MCF 10A (cell line): ENCODE results near the gene ADIRF. TPM values are rescaled to one million over a fixed set of nuclear protein-coding genes. Genes with fewer than 3 reads are reported as not detected.
"Not testable (repeated sequence)": the region's sequence is repeated elsewhere in the genome, so short reads cannot be mapped to it uniquely, and the experiment has no call there.

Experiments used
- BruUV-seq: library from RNA; stranded (reverse); fragments of 400-500 nt; replicated peaks from 2 replicates; lab custom pipeline; 2021; lab: Mats Ljungman, UMichigan
- CTCF ChIA-PET: fragments of 300-600 bp; sonication (Branson Sonifier 250); formaldehyde crosslinking; extraction: SDS; loops from one replicate; lab custom pipeline; 2021; ENCODE audit warnings: antibody characterized with exemption, inconsistent platforms; lab: Yijun Ruan, JAX
- POLR2A ChIA-PET: fragments of 300-600, 350-650 bp; sonication (Branson Sonifier 250); formaldehyde crosslinking; extraction: SDS; loops from one replicate; lab custom pipeline; 2020; ENCODE audit warnings: antibody characterized with exemption, inconsistent platforms; lab: Yijun Ruan, JAX
- DNase-seq: peaks from one replicate; pipeline ENCODE4 v3.0.0-alpha.2; 2018; ENCODE audit not compliant: unreplicated experiment
- H3K27ac Mint-ChIP-seq: one replicate; pipeline ENCODE4 v1.8.0; 2022; ENCODE audit warnings: mild to moderate bottlenecking, low read depth, mixed read lengths; ENCODE audit not compliant: unreplicated experiment
- H3K27me3 Mint-ChIP-seq: one replicate; pipeline ENCODE4 v1.8.0; 2022; ENCODE audit warnings: mixed read lengths; ENCODE audit not compliant: insufficient read depth, unreplicated experiment
- H3K36me3 Mint-ChIP-seq: one replicate; pipeline ENCODE4 v1.8.0; 2022; ENCODE audit warnings: mild to moderate bottlenecking, moderate library complexity, mixed read lengths; ENCODE audit not compliant: insufficient read depth, unreplicated experiment
- H3K4me1 Mint-ChIP-seq: one replicate; pipeline ENCODE4 v1.8.0; 2022; ENCODE audit warnings: mixed read lengths; ENCODE audit not compliant: insufficient read depth, unreplicated experiment
- H3K4me3 Mint-ChIP-seq: one replicate; pipeline ENCODE4 v1.8.0; 2022; ENCODE audit warnings: mild to moderate bottlenecking, moderate library complexity, mixed read lengths; ENCODE audit not compliant: unreplicated experiment
- H3K9me3 Mint-ChIP-seq: one replicate; pipeline ENCODE4 v1.8.0; 2022; ENCODE audit warnings: mixed read lengths; ENCODE audit not compliant: unreplicated experiment
- intact Hi-C: fragments of 100-400 bp; cut with micrococcal nuclease; formaldehyde crosslinking; loops from 2 replicates; pipeline ENCODE4 v1.14.1; 2022
- total RNA-seq: library from RNA; stranded (reverse); gene quantifications from 2 replicates; pipeline ENCODE4 v1.2.3, GENCODE V29; 2022
- TF ChIP-seq, protein P1 (sequence below): fragments of 200-600 bp; IDR thresholded peaks from one replicate; pipeline ENCODE4 v1.8.0; 2022; ENCODE audit warnings: antibody characterized with exemption, mild to moderate bottlenecking; ENCODE audit not compliant: unreplicated experiment

ADIRF gene
- total RNA-seq, 1 experiment from 2014 or later = 60.3 TPM

DNA sequence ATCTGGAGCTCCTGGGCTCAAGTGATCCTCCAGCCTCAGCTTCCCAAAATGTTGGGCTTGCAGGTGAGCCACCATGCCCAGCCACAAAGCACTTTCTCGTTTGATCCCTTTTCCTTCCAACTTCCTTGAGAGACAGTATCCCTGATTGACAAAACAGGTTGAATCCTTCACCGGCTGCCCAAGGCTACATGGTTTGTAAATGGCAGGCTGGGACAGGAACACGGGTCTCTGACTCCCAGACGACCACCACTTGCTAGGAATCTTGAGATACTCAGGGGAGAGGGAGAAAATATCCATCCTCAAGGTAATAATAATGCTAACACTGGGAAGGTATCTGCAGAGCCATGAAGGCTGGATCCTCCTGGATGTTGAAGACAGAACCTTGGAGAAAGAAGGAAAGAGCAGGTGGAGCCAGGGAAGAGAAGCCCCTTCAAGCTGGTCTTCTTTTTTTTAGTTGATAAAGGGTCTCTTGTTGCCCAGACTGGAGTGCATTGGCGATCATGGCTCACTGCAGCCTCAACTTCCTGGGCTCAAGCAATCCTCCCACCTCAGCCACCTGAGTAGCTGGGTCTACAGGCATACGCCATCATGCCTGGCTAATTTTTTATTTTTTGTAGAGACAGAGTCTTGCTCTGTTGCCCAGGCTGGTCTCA is 30.7 kb upstream of the ADIRF start:
- TF ChIP-seq, protein P1, sequence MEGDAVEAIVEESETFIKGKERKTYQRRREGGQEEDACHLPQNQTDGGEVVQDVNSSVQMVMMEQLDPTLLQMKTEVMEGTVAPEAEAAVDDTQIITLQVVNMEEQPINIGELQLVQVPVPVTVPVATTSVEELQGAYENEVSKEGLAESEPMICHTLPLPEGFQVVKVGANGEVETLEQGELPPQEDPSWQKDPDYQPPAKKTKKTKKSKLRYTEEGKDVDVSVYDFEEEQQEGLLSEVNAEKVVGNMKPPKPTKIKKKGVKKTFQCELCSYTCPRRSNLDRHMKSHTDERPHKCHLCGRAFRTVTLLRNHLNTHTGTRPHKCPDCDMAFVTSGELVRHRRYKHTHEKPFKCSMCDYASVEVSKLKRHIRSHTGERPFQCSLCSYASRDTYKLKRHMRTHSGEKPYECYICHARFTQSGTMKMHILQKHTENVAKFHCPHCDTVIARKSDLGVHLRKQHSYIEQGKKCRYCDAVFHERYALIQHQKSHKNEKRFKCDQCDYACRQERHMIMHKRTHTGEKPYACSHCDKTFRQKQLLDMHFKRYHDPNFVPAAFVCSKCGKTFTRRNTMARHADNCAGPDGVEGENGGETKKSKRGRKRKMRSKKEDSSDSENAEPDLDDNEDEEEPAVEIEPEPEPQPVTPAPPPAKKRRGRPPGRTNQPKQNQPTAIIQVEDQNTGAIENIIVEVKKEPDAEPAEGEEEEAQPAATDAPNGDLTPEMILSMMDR = no peak
- POLR2A ChIA-PET = interaction anchor here (1.6 to 2.4 kb wide), 2 partner anchors 33 to 101 kb away, joined by 7 to 9 read pairs; no protein-coding TSS in a partner anchor
- intact Hi-C loops = loop anchor here (2.0 kb wide), 1 partner anchor 29 kb away; no protein-coding TSS in a partner anchor
- CTCF ChIA-PET = interaction anchor here (0.6 to 6.5 kb wide), 7 partner anchors 11 to 1996 kb away, joined by 4 to 66 read pairs (median 18); partner anchors contain the start of genes ADIRF and SNCG
- Mint-ChIP-seq H3K27me3 (no peaks in the 10 kb centered on the region), H3K4me3 (no peak overlapping the region), H3K27ac (no peak overlapping the region), H3K4me1 (no peaks in the 10 kb centered on the region), H3K9me3 (no peaks in the 10 kb centered on the region), H3K36me3 (no peaks in the 10 kb centered on the region)
- no TSS peak for BruUV-seq
- no peak for DNase-seq

DNA sequence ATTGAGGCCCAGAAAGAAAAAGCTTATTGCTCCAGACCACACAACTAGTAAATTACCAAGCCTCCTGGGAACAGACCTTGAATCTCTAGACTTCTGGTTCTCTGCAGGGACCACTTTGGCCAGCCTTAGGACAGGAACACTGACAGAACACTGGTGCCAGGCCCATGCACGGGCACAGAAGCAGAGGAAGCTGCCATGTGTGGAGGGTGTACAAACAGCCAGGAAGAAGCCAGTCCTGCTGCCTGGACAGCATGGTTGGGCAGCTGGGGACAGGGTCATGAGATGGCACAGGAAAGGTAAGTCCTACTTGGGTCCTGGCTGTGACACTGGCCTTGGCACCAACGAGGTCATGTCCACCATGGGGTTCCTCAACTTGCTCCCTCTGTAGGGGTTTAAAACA is 30.0 kb upstream of the ADIRF start:
- CTCF ChIA-PET = interaction anchor here (0.6 to 6.5 kb wide), 15 partner anchors 11 to 747 kb away, joined by 3 to 66 read pairs (median 7); partner anchors contain the start of genes ADIRF and SNCG

DNA sequence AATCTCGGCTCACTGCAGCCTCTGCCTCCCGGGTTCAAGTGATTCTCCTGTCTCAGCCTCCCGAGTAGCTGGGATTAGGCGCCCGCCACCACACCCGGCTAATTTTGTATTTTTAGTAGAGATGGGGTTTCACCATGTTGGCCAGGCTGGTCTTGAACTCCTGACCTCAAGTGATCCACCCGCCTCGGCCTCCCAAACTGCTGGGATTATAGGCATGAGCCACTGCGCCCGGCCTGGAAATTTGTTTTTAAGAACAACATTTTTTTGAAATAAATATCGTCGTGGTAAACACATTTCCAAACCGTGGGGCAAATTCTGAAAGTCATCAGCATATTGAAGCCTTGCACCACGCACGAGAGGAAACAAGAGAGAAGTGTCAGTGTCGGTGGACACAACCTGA is 28.2 kb upstream of the ADIRF start:
- CTCF ChIA-PET = interaction anchor here (0.6 to 6.5 kb wide), 27 partner anchors 9 to 587 kb away, joined by 3 to 66 read pairs (median 4); partner anchors contain the start of genes ADIRF and MMRN2
- not testable (repeated sequence) for H3K27ac Mint-ChIP-seq

More for the DNA sequence above, 30.0 kb upstream of the ADIRF start:
- Mint-ChIP-seq H3K36me3 (no peaks in the 10 kb centered on the region), H3K27ac (no peak overlapping the region), H3K4me1 (no peaks in the 10 kb centered on the region), H3K4me3 (no peak overlapping the region), H3K27me3 (no peaks in the 10 kb centered on the region), H3K9me3 (no peaks in the 10 kb centered on the region)
- intact Hi-C loops = loop anchor here (2.0 kb wide), 1 partner anchor 29 kb away; no protein-coding TSS in a partner anchor
- BruUV-seq = no TSS peak
- DNase-seq = no peak
- TF ChIP-seq, protein P1 = no peak
- POLR2A ChIA-PET = interaction anchor here (0.5 to 2.4 kb wide), 4 partner anchors 32 to 289 kb away, joined by 3 to 9 read pairs (median 5); no protein-coding TSS in a partner anchor

DNA sequence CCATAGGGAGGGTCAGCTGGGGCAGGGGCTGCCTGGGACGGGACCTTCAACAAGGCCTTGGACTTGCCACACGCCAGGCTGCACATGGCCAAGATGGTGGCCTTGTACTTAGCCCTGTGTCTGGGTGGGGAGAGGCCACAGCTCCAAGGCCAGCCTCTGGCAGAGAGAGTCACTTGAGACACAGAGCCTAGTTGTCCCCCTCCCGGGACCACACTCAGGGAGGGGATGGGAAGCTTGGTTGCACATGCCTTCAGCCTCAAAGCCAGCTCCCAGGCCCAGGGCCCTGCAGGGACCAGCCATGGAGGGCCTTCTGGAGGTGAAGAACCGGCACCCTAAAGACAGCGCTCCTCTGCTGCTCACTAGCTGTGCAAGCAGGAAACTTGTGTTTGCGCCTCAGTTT is 27.6 kb upstream of the ADIRF start:
- Mint-ChIP-seq H3K27ac (no peak overlapping the region), H3K4me1 (no peaks in the 10 kb centered on the region), H3K36me3 (no peaks in the 10 kb centered on the region), H3K4me3 (no peak overlapping the region), H3K9me3 (no peaks in the 10 kb centered on the region), H3K27me3 (no peaks in the 10 kb centered on the region)
- intact Hi-C loops = no loop called here
- ChIA-PET POLR2A (interaction anchor here (0.5 to 0.8 kb wide), 2 partner anchors 28 to 145 kb away, joined by 3 to 4 read pairs; partner anchors contain the start of gene ADIRF), CTCF (interaction anchor here (0.9 to 6.5 kb wide), 7 partner anchors 11 to 247 kb away, joined by 3 to 66 read pairs (median 6); partner anchors contain the start of gene ADIRF)
- BruUV-seq = no TSS peak
- TF ChIP-seq, protein P1 = no peak
- DNase-seq = no peak

More for the DNA sequence above, 28.2 kb upstream of the ADIRF start:
- H3K4me1 Mint-ChIP-seq, H3K36me3 Mint-ChIP-seq, BruUV-seq, H3K9me3 Mint-ChIP-seq, intact Hi-C loops, DNase-seq, H3K27me3 Mint-ChIP-seq: not testable (repeated sequence)
- POLR2A ChIA-PET = interaction anchor here (0.6 kb wide), 1 partner anchor 30 kb away, joined by 3 read pairs; no protein-coding TSS in a partner anchor
- peak overlapping the region; percentile 68 for H3K4me3 Mint-ChIP-seq
